ENCODE data around the gene PLXNA4. TPM values are rescaled to one million over a fixed set of nuclear protein-coding genes. Genes with fewer than 3 reads are reported as not detected.
A peak's percentile ranks its signal among the peaks of the same experiment; 100 is the strongest.

Gene PLXNA4
- total RNA-seq, 2 donors from 2014 or later = 12.2 to 27.7 TPM

- Histone ChIP-seq H3K9me3 (no peaks in the 10 kb centered on the region), H3K4me1 (ENCODE audit: control insufficient read depth in 1 of 2, low read depth in 2 of 2) (peaks cover 17 to 41% of the 10 kb centered on the region in 2 donors), H3K27ac (no peak overlapping the region), H3K4me3 (no peak overlapping the region), H3K27me3 (replicated peaks; ENCODE audit: insufficient read depth) (no peaks in the 10 kb centered on the region), H3K36me3 (no peaks in the 10 kb centered on the region)
- ATAC-seq (ENCODE audit: insufficient number of reproducible peaks, low FRiP score, low read depth) (no peak), DNase-seq (ENCODE audit: low spot score) (no peak)
- no peak for TF ChIP-seq CTCF (IDR thresholded peaks at IDR 0.05)
These were observed 106.6 kb downstream of the PLXNA4 start for GRCh38 chr7:132469681-132470080.

GRCh38 chr7:132469264-132469663, 107.0 kb downstream of the PLXNA4 start:
- ATAC-seq (ENCODE audit: insufficient number of reproducible peaks, low FRiP score, low read depth) (no peak), DNase-seq (ENCODE audit: low spot score) (no peak)
- no peaks in the 10 kb centered on the region for H3K27me3 ChIP-seq (replicated peaks; ENCODE audit: insufficient read depth)
- no peaks in the 10 kb centered on the region for H3K9me3 ChIP-seq
- H3K27ac ChIP-seq = no peak overlapping the region
- no peaks in the 10 kb centered on the region for H3K36me3 ChIP-seq
- H3K4me3 ChIP-seq = no peak overlapping the region
- TF ChIP-seq CTCF (IDR thresholded peaks at IDR 0.05) = no peak
- H3K4me1 ChIP-seq (ENCODE audit: control insufficient read depth in 1 of 2, low read depth in 2 of 2) = peaks cover 21 to 41% of the 10 kb centered on the region in 2 donors

DNA sequence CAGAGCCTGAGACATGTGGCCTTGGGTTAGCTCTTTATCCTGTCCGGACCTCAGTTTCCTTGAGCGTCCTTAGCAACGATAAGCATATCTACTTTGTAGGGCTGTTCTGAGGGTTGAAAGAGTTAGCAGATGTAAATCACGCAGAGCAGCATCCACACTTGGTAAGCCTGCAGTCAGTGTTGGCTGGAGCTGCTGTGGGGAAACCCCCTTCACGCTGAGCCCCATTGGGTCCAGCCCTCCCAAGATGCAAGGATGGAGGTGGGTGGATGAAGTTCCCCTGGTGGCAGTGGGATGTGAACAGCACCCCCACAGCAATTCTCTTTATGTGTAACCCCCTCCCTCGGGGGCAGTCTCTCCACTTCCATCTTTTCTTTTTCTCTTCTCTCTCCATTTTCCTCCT, 109.9 kb downstream of the PLXNA4 start:
- H3K4me1 ChIP-seq (ENCODE audit: control insufficient read depth in 1 of 2, low read depth in 2 of 2) = peaks cover 7 to 32% of the 10 kb centered on the region in 2 donors
- ATAC-seq (ENCODE audit: insufficient number of reproducible peaks, low FRiP score, low read depth) (no peak), DNase-seq (ENCODE audit: low spot score) (no peak)
- H3K9me3 ChIP-seq = no peaks in the 10 kb centered on the region
- TF ChIP-seq CTCF (IDR thresholded peaks at IDR 0.05) = no peak
- no peaks in the 10 kb centered on the region for H3K27me3 ChIP-seq (replicated peaks; ENCODE audit: insufficient read depth)
- no peak overlapping the region for H3K27ac ChIP-seq
- no peak overlapping the region for H3K4me3 ChIP-seq
- H3K36me3 ChIP-seq = no peaks in the 10 kb centered on the region

DNA sequence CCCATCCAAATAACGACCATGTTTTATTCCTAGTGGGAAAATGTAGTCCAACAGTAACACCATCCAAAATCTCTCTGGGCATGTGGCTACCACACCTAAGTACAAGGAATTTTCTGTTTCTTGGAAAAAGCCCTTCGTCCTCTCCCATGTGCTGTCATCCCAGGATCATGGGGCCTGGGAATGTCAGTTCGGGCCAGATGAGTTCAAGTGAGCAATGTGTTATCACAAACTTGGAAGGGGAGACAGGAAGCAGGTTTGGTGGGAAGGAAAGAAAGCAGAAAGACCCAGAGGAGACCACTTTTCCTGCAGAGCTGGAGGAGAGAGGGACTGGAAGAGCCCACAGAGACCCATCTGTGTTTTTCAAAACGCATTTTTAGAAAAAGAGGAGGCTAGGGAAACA, 110.8 kb downstream of the PLXNA4 start:
- Histone ChIP-seq H3K4me1 (ENCODE audit: control insufficient read depth in 1 of 2, low read depth in 2 of 2) (peaks cover 7 to 30% of the 10 kb centered on the region in 2 donors), H3K27me3 (replicated peaks; ENCODE audit: insufficient read depth) (no peaks in the 10 kb centered on the region), H3K27ac (no peak overlapping the region), H3K9me3 (no peaks in the 10 kb centered on the region), H3K36me3 (no peaks in the 10 kb centered on the region), H3K4me3 (no peak overlapping the region)
- ATAC-seq (ENCODE audit: insufficient number of reproducible peaks, low FRiP score, low read depth) (no peak), DNase-seq (ENCODE audit: low spot score) (no peak)
- TF ChIP-seq CTCF (IDR thresholded peaks at IDR 0.05) = no peak

GRCh38 chr7:132464740-132465139, 111.5 kb downstream of the PLXNA4 start:
- Histone ChIP-seq H3K9me3 (no peaks in the 10 kb centered on the region), H3K27ac (no peak overlapping the region), H3K4me1 (ENCODE audit: control insufficient read depth in 1 of 2, low read depth in 2 of 2) (peaks cover 7 to 30% of the 10 kb centered on the region in 2 donors), H3K36me3 (no peaks in the 10 kb centered on the region), H3K27me3 (replicated peaks; ENCODE audit: insufficient read depth) (no peaks in the 10 kb centered on the region), H3K4me3 (no peak overlapping the region)
- no peak for TF ChIP-seq CTCF (IDR thresholded peaks at IDR 0.05)
- DNase-seq (ENCODE audit: low spot score) (no peak), ATAC-seq (ENCODE audit: insufficient number of reproducible peaks, low FRiP score, low read depth) (peak; percentile 34)

Data from thoracic aorta (tissue), 2 donors.